IgD-negative memory B cell (primary cell): ENCODE results near the gene SLC33A1. TPM values are rescaled to one million over a fixed set of nuclear protein-coding genes. Genes with fewer than 3 reads are reported as not detected.
"Not testable (repeated sequence)": the region's sequence is repeated elsewhere in the genome, so short reads cannot be mapped to it uniquely, and the experiment has no call there.

Experiments used
- H3K27ac Mint-ChIP-seq, 3 donors: one replicate each; pipeline ENCODE4 v1.8.0; 2020 to 2022; ENCODE audit warnings: mild to moderate bottlenecking in 3 of 3, mixed read lengths in 3 of 3, moderate library complexity in 1 of 3
- H3K27me3 Mint-ChIP-seq: one replicate; pipeline ENCODE4 v1.8.0; 2021; ENCODE audit warnings: mixed read lengths
- H3K36me3 Mint-ChIP-seq: one replicate; pipeline ENCODE4 v1.8.0; 2020; ENCODE audit warnings: mild to moderate bottlenecking, mixed read lengths
- H3K4me1 Mint-ChIP-seq, 3 donors: one replicate each; pipeline ENCODE4 v1.8.0; 2020 to 2022; ENCODE audit warnings: mixed read lengths in 3 of 3, mild to moderate bottlenecking in 1 of 3
- H3K4me3 Mint-ChIP-seq, 4 donors: one replicate each; pipeline ENCODE4 v1.8.0; 2020 to 2022; ENCODE audit warnings: mild to moderate bottlenecking in 4 of 4, mixed read lengths in 4 of 4, moderate library complexity in 3 of 4
- H3K9me3 Mint-ChIP-seq, 3 donors: one replicate each; pipeline ENCODE4 v1.8.0; 2020 to 2021; ENCODE audit warnings: mixed read lengths in 3 of 3, mild to moderate bottlenecking in 1 of 3
- polyA plus RNA-seq: library from polyadenylated mRNA; unstranded; fragments of 300-500 nt; fragmentation: Illumina TruSeq; gene quantifications from one replicate; pipeline ENCODE4 v1.2.3, GENCODE V29; 2021

The SLC33A1 gene
- polyA plus RNA-seq, 1 donor from 2014 or later, result 13.0 TPM

GRCh38 chr3:155843569-155843968 lies 10.7 kb downstream of the SLC33A1 start:
- H3K27me3 Mint-ChIP-seq, result no peaks in the 10 kb centered on the region
- H3K27ac Mint-ChIP-seq, result peak overlapping the region in 2 of 3 donors; percentile 23 to 25
- H3K9me3 Mint-ChIP-seq, result no peaks in the 10 kb centered on the region
- H3K4me1 Mint-ChIP-seq, result peaks cover 20 to 32% (median 21%) of the 10 kb centered on the region in 3 donors
- peaks cover 14% of the 10 kb centered on the region for H3K36me3 Mint-ChIP-seq
- no peak overlapping the region for H3K4me3 Mint-ChIP-seq

GRCh38 chr3:155835341-155836071 lies 18.7 kb downstream of the SLC33A1 start:
- no peak overlapping the region for H3K4me3 Mint-ChIP-seq
- H3K27me3 Mint-ChIP-seq, result no peaks in the 10 kb centered on the region
- H3K36me3 Mint-ChIP-seq, result peaks cover under 1% of the 10 kb centered on the region
- H3K27ac Mint-ChIP-seq, result no peak overlapping the region
- H3K9me3 Mint-ChIP-seq, result peaks cover 0 to 1% (median 0%) of the 10 kb centered on the region in 3 donors
- peaks cover 0 to 2% (median 0%) of the 10 kb centered on the region in 3 donors for H3K4me1 Mint-ChIP-seq

- not testable (repeated sequence) for H3K4me1 Mint-ChIP-seq, H3K9me3 Mint-ChIP-seq, H3K4me3 Mint-ChIP-seq, H3K36me3 Mint-ChIP-seq, H3K27ac Mint-ChIP-seq, H3K27me3 Mint-ChIP-seq
These were observed 25.6 kb downstream of the SLC33A1 start for GRCh38 chr3:155828490-155829098.

GRCh38 chr3:155815030-155815545 lies 39.1 kb downstream of the SLC33A1 start:
- no peak overlapping the region for H3K4me3 Mint-ChIP-seq
- H3K9me3 Mint-ChIP-seq, result peaks cover 0 to 2% (median 0%) of the 10 kb centered on the region in 3 donors
- H3K27ac Mint-ChIP-seq, result no peak overlapping the region

GRCh38 chr3:155813224-155813623 lies 41.0 kb downstream of the SLC33A1 start:
- not testable (repeated sequence) for H3K4me3 Mint-ChIP-seq

More at GRCh38 chr3:155815030-155815545, 39.1 kb downstream of the SLC33A1 start:
- H3K4me1 Mint-ChIP-seq, result no peaks in the 10 kb centered on the region
- H3K36me3 Mint-ChIP-seq, result peaks cover 3% of the 10 kb centered on the region
- H3K27me3 Mint-ChIP-seq, result peaks cover 5% of the 10 kb centered on the region

GRCh38 chr3:155809181-155809580 lies 45.0 kb downstream of the SLC33A1 start:
- H3K4me3 Mint-ChIP-seq, result peak overlapping the region in 1 of 4 donors; percentile 23
- H3K9me3 Mint-ChIP-seq, result no peaks in the 10 kb centered on the region
- peaks cover 7% of the 10 kb centered on the region for H3K27me3 Mint-ChIP-seq
- H3K4me1 Mint-ChIP-seq, result peaks cover 0 to 8% (median 7%) of the 10 kb centered on the region in 3 donors
- peaks cover 1% of the 10 kb centered on the region for H3K36me3 Mint-ChIP-seq
- H3K27ac Mint-ChIP-seq, result no peak overlapping the region

More at GRCh38 chr3:155813224-155813623, 41.0 kb downstream of the SLC33A1 start:
- H3K27me3 Mint-ChIP-seq, H3K27ac Mint-ChIP-seq, H3K9me3 Mint-ChIP-seq, H3K36me3 Mint-ChIP-seq, H3K4me1 Mint-ChIP-seq: not testable (repeated sequence)

GRCh38 chr3:155807823-155808222 lies 46.4 kb downstream of the SLC33A1 start:
- Mint-ChIP-seq H3K4me1 (peaks cover 0 to 8% (median 7%) of the 10 kb centered on the region in 3 donors), H3K9me3 (no peaks in the 10 kb centered on the region), H3K4me3 (peak overlapping the region in 1 of 4 donors; percentile 13), H3K27ac (no peak overlapping the region), H3K27me3 (peaks cover 4% of the 10 kb centered on the region), H3K36me3 (peaks cover 1% of the 10 kb centered on the region)

GRCh38 chr3:155805802-155806618 lies 48.2 kb downstream of the SLC33A1 start, which contains the start of gene C3orf33:
Gene C3orf33, minus strand, starts transcription at chr3:155806278. Its CDS starts 26 bp downstream, at chr3:155806252.
- Mint-ChIP-seq H3K27ac (peak within 1 kb of the TSS in 2 of 3 donors; percentile 80 to 88), H3K36me3 (no peaks in the 10 kb centered on the region), H3K4me1 (peaks cover 5 to 8% (median 8%) of the 10 kb centered on the region in 3 donors), H3K27me3 (peaks cover 4% of the 10 kb centered on the region), H3K9me3 (peaks cover 0 to 3% (median 0%) of the 10 kb centered on the region in 3 donors), H3K4me3 (peak within 1 kb of the TSS; percentile 84 to 95 (median 92))

GRCh38 chr3:155805204-155805801 lies 48.9 kb downstream of the SLC33A1 start:
- Mint-ChIP-seq H3K4me3 (peak overlapping the region; percentile 84 to 95 (median 92)), H3K9me3 (peaks cover 0 to 3% (median 0%) of the 10 kb centered on the region in 3 donors), H3K36me3 (no peaks in the 10 kb centered on the region), H3K27ac (peak overlapping the region in 2 of 3 donors; percentile 80 to 88), H3K27me3 (peaks cover 2% of the 10 kb centered on the region), H3K4me1 (peaks cover 5 to 9% (median 8%) of the 10 kb centered on the region in 3 donors)

- Mint-ChIP-seq H3K4me3 (peak overlapping the region in 2 of 4 donors; percentile 1 to 89), H3K4me1 (peaks cover 5 to 9% (median 8%) of the 10 kb centered on the region in 3 donors), H3K36me3 (peaks cover 4% of the 10 kb centered on the region), H3K9me3 (peaks cover 0 to 3% (median 0%) of the 10 kb centered on the region in 3 donors), H3K27me3 (peaks cover 2% of the 10 kb centered on the region), H3K27ac (no peak overlapping the region)
These were observed 49.9 kb downstream of the SLC33A1 start for GRCh38 chr3:155804323-155804722.

- H3K4me3 Mint-ChIP-seq, result no peak overlapping the region
- H3K9me3 Mint-ChIP-seq, result peaks cover 0 to 7% (median 0%) of the 10 kb centered on the region in 3 donors
- no peak overlapping the region for H3K27ac Mint-ChIP-seq
- H3K36me3 Mint-ChIP-seq, result peaks cover 12% of the 10 kb centered on the region
- H3K27me3 Mint-ChIP-seq, result no peaks in the 10 kb centered on the region
- peaks cover 0 to 4% (median 0%) of the 10 kb centered on the region in 3 donors for H3K4me1 Mint-ChIP-seq
These were observed 61.7 kb downstream of the SLC33A1 start for GRCh38 chr3:155792532-155792931.

- Mint-ChIP-seq H3K4me3 (no peak overlapping the region), H3K4me1 (peaks cover 0 to 4% (median 0%) of the 10 kb centered on the region in 3 donors), H3K27ac (no peak overlapping the region), H3K9me3 (peaks cover 0 to 7% (median 0%) of the 10 kb centered on the region in 3 donors), H3K27me3 (no peaks in the 10 kb centered on the region), H3K36me3 (peaks cover 13% of the 10 kb centered on the region)
These were observed 63.0 kb downstream of the SLC33A1 start for GRCh38 chr3:155791190-155791589.

- Mint-ChIP-seq H3K9me3 (peaks cover 0 to 7% (median 0%) of the 10 kb centered on the region in 3 donors), H3K36me3 (peaks cover 13% of the 10 kb centered on the region), H3K27me3 (no peaks in the 10 kb centered on the region), H3K4me3 (no peak overlapping the region), H3K27ac (peak overlapping the region in 1 of 3 donors; percentile 36), H3K4me1 (peaks cover 0 to 8% (median 0%) of the 10 kb centered on the region in 3 donors)
These were observed 63.8 kb downstream of the SLC33A1 start for GRCh38 chr3:155790272-155790925.
